GM21825 (cell line): ENCODE data around the gene RPS21.
"Not testable (repeated sequence)": the region's sequence is repeated elsewhere in the genome, so short reads cannot be mapped to it uniquely, and the experiment has no call there.

Source experiments
- ATAC-seq: cut with Tn5 transposase; IDR thresholded peaks from one replicate; pipeline ENCODE4 v1.9.1; 2021; ENCODE audit warnings: mild to moderate bottlenecking, moderate library complexity; ENCODE audit not compliant: unreplicated experiment

Gene RPS21

GRCh38 chr20:62423326-62423706 is 36.4 kb downstream of the RPS21 start:
- ATAC-seq: no peak

GRCh38 chr20:62424249-62425107 is 37.6 kb downstream of the RPS21 start:
- no peak for ATAC-seq

- no peak for ATAC-seq
Measured at GRCh38 chr20:62425281-62426058, 38.6 kb downstream of the RPS21 start.

- not testable (repeated sequence) for ATAC-seq
Measured at GRCh38 chr20:62426059-62426348, 39.1 kb downstream of the RPS21 start.

- ATAC-seq: no peak
Measured at GRCh38 chr20:62426699-62427131, 39.8 kb downstream of the RPS21 start.

- ATAC-seq: no peak
Measured at GRCh38 chr20:62427172-62428001, 40.5 kb downstream of the RPS21 start, which contains the start of gene RBBP8NL. Gene RBBP8NL, minus strand, starts transcription at chr20:62427539. Its CDS starts 7,892 bp downstream, at chr20:62419647.

- ATAC-seq: no peak
Measured at GRCh38 chr20:62428002-62428372, 41.1 kb downstream of the RPS21 start.

GRCh38 chr20:62428396-62429295 is 41.7 kb downstream of the RPS21 start:
- no peak for ATAC-seq

GRCh38 chr20:62429455-62430310 is 42.8 kb downstream of the RPS21 start:
- ATAC-seq: no peak

GRCh38 chr20:62430311-62430853 is 43.5 kb downstream of the RPS21 start:
- no peak for ATAC-seq

GRCh38 chr20:62430866-62431447 is 44.1 kb downstream of the RPS21 start:
- ATAC-seq: no peak

- no peak for ATAC-seq
Measured at GRCh38 chr20:62433658-62434497, 47.0 kb downstream of the RPS21 start.

GRCh38 chr20:62436692-62437091 is 49.8 kb downstream of the RPS21 start:
- no peak for ATAC-seq

GRCh38 chr20:62437496-62437895 is 50.6 kb downstream of the RPS21 start:
- ATAC-seq: no peak

GRCh38 chr20:62437927-62438326 is 51.0 kb downstream of the RPS21 start:
- ATAC-seq: no peak
